KG1 (cell line): ENCODE data around the gene MYO5B.
"Not testable (repeated sequence)": the region's sequence is repeated elsewhere in the genome, so short reads cannot be mapped to it uniquely, and the experiment has no call there.

Source experiments
- DNase-seq: peaks from one replicate; lab custom pipeline; 2025; lab: John Stamatoyannopoulos, UW

The MYO5B gene

GRCh38 chr18:49921318-49921985 is 273.5 kb downstream of the MYO5B start:
- no peak for DNase-seq

DNA sequence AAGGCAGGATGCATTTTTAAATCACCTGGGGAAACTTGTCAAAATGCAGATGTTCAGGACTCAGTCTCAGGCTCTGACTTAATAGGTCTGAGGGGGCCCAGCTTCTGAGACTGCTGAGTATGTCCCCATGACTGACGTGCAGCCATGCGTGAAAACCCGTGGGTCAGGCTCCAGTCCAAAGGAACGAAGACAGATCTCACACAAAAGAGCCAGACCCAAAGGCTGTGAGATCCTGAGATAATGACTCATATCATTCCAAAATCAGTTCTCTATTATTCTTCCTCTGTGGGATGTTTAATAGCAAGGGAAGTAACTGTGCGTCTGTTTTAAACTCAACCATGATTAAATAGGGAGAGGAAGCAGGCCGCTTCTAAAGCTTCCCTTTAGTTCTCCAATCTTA is 274.2 kb downstream of the MYO5B start:
- DNase-seq, result no peak

GRCh38 chr18:49917742-49918141 is 277.2 kb downstream of the MYO5B start:
- no peak for DNase-seq

GRCh38 chr18:49915352-49915751 is 279.6 kb downstream of the MYO5B start:
- DNase-seq, result no peak

GRCh38 chr18:49913221-49913620 is 281.7 kb downstream of the MYO5B start:
- no peak for DNase-seq

DNA sequence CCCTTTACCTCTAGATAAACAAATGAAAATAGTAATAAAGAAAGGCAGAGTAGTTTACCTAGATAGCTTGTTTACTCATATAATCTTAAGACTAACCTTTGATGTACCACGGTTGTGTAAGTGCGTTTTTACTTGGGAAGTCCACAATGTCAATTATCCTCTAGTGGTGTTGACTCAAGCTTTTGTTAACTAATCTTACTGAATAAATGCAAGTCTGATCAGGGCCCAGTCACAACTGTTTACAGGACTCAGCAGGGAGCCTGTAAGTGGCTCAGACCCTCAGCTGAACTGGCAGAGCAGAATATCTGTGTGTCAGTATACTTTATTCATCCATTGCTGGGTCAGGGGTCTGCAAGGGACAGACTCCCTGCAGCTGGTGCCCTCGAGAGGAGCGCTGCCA is 283.5 kb downstream of the MYO5B start:
- no peak for DNase-seq

DNA sequence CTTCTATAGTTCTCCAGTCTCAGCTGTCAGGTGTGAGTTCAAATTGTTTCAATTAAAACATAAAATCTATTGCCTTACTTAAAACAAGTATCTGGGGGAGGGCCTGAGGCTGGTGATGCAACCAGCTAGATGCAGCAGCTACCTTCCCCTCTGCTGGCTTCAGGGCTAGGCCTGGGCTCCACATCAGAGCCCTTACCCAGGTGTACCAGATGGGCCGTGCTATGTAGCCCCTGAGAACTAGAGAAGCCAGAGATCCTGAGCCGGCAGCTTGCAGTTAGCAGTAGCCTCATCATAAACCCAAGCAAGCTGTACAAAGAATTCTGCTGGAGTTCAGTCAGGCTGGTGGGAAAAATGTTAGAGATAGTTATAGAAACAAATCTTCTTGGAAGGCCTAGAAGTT is 284.0 kb downstream of the MYO5B start:
- DNase-seq, result no peak

- no peak for DNase-seq
These were observed 284.9 kb downstream of the MYO5B start for GRCh38 chr18:49910019-49910418.

- DNase-seq, result no peak
These were observed 287.5 kb downstream of the MYO5B start for GRCh38 chr18:49907346-49907929.

DNA sequence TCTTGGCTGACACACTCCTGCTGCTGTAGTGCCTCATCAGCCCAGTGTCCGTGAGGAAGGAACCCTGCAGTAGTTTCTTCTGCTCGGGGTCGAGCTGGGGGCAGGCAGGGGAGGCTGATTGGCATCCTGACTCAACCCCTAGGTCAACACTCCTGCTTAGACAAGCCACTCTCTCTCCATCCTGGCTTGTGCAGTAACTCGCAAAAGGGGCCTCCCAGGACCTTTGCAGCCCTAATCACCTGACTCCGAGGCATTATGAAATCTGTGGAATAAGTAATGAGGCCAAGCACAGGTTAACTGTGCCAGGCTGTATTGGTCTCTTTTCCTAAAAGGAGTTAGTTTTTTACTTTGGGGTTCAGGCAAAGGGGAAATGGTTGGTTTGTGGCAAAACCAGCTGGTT is 289.2 kb downstream of the MYO5B start:
- no peak for DNase-seq

- DNase-seq, result no peak
These were observed 289.9 kb downstream of the MYO5B start for GRCh38 chr18:49904871-49905555.

DNA sequence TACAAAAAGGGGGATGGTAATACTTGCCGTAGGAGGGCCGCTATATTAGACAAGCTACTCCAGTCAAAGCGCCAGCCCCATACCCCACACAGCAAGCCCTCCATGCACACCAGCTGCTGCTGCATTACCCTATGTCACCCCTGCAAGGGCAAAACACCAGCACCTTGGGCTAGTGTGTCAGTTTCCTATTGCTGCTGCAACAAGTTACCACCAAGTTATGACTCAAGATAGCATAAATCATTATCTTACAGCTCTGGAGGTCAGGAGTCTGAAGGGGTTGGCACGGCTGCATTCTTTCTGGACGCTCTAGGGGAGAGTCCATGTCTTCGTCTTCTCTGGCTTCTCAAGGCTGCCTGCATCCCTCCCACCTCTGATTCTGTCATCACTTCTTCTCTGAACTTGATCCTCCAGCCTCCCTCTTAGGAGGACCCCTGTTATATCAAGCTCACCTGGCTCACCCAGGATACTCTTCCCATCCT is 293.0 kb downstream of the MYO5B start:
- DNase-seq, result no peak

DNA sequence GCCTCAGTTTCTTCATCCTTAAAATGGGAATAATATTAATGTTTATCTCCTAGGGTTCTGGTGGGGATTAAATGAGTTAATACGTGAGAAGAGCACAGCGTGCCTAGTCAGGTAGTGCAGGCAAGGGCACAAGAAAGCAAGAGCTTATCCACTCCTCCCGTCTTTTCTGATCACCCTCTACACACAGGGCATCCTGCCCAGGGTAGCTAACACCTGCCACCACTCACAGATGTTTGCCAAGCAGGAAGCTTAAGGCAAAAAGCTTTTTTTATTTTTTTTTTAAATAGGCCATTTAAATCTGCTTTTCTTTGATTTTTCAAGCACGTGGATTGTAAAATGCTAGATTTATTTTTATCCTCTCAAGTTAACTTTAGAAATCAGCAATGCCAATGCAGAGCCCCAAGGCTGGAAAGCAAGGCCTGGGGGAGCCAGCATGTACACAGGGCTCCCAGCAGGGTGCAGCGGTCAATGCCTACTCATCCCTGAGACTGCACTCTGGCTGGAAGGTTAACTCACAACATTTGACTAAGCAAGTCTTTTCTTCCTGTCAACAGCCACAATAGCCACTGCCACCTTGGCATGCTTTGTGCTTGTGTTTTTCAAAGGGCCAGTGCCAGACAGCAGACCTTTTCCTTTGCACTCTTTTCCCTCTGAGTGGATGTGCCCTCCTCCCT is 295.2 kb downstream of the MYO5B start:
- DNase-seq, result no peak

GRCh38 chr18:49898421-49898820 is 296.5 kb downstream of the MYO5B start:
- DNase-seq, result peak; percentile 81

- no peak for DNase-seq
These were observed 300.3 kb downstream of the MYO5B start for GRCh38 chr18:49894517-49895226.

DNA sequence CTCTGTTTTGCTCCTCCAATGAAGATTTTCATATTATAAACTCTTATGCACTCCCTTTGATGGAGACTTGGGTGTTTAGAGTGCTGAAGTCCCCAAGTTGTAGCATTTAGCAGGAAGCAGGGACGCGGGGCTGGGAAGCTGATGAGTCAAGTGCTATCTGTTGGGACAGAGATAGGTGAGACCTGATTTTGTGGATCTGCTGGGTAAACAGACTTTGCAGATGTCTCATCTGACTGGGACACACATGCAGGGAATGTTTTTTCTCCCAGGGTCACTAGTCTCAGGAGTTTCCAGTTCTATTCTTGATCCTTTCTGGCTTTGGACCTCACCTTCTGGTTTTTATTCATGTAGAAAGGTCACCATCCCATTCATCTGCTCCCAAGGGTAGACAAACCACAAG is 301.9 kb downstream of the MYO5B start:
- no peak for DNase-seq

DNA sequence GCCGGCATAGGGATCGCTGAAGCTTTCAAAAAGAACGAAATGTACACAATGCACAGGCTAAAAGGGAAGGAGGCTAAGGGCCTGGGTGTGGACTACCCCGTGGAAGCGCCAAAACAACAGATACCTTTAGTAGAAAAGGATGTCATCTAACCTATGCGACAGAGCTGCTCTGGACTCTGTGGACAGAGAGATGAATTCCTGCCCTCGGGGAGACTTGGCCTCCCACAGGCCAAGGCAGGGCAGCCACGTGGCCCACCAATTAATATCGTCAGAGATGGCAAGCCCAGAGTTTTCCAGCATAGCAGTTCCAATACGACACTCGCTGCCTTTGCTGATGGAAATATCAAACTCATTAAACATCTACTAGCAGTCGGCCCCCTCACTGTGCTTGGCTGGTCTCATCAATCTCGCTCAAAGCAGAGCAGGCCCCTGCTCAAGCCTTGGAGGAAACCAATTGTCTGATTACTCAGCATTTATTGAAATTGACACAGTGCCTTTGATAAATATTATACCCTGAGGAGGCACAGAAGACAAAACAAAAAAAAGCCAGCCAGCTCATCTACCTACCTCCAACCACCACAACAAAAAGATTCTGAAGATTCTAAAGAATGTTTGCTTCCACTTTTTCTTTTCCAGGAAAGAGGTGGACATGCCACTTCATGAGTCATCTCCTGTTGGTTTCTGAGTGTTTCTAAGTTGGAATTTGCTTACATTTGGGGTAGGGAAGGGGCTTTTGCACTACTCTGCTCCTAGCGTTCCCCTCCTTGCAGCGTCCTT is 302.6 kb downstream of the MYO5B start:
- no peak for DNase-seq

DNA sequence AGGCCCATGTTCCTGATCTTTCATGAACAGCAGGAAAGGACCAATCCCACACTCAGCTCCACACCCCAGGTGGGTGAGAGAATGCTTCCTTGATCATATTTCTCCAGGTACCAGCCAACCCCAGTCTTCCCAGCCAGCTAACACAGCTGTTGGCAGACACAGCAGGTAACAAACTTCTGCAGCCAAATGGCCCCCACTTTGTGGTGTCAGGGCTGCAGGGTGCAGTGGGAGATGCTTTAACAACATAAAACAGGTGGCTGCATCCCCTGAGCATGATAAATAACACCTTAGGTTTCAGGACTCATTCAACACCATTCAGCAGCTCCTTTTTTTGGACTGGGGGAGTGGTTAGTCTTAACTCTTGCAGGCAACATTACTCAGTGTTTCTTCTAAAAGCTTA is 304.9 kb downstream of the MYO5B start:
- no peak for DNase-seq

DNA sequence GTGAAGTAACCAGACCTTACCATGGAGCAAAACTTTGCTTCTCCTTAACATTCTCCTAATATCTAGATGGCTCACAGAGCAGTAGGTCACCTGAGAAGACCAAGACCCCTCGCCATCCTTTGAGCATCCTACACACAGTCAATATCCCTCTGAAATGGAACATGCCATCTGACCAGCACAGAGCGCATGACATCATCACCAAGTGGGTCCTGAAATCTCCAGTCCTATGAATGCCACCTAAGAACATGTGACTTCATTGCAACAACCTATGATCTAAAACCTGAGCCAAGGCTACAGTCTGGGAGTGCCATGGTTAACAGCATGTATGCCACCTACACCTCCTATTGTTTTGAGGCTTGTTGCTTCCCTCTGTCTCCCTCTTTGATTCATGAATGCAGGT is 305.4 kb downstream of the MYO5B start:
- DNase-seq, result not testable (repeated sequence)

DNA sequence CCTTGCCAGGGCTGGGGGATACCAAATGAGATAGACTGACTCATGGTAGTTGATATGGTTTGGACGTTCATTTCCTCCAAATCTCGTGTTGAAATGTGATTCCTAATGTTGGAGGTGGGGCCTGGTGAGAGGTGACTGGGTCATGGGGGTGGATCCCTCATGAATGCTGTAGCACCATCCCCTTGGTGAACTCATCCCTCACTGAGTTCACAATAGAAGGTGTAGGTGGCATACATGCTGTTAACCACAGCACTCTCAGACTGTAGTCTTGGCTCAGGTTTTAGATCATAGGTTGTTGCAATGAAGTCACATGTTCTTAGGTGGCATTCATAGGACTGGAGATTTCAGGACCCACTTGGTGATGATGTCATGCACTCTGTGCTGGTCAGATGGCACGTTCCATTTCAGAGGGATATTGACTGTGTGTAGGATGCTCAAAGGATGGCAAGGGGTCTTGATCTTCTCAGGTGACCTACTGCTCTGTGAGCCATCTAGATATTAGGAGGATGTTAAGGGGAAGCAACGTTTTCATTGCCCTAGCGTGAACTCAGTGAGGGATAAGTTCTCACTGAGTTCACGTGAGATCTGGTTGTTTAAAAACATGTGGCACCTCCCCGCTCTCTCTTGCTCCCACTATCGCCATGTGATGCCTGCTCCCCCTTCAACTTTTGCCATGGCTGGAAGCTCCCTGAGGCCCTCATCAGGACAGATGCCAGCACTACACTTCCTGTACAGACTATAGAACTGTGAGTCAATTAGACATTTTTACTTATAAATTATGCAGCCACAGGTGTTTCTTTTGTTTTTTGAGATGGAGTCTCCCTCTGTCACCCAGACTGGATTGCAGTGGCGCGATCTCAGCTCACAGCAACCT is 307.8 kb downstream of the MYO5B start:
- no peak for DNase-seq
